IPS-11a (cell line): ENCODE results near the gene GTF2A1L.

ENCODE experiments used
- H3K4me3 ChIP-seq: one replicate; pipeline ENCODE4 v1.5.1; 2013; ENCODE audit warnings: low read depth, low read length, control low read depth

The GTF2A1L gene

GRCh38 chr2:48728840-48729239, 111.2 kb downstream of the GTF2A1L start:
- no peak overlapping the region for H3K4me3 ChIP-seq
